ENCODE measurements around the gene RAPGEF5.

Gene RAPGEF5

GRCh38 chr7:22346383-22347107, 10.4 kb downstream of the RAPGEF5 start:
- no peak for DNase-seq

DNA sequence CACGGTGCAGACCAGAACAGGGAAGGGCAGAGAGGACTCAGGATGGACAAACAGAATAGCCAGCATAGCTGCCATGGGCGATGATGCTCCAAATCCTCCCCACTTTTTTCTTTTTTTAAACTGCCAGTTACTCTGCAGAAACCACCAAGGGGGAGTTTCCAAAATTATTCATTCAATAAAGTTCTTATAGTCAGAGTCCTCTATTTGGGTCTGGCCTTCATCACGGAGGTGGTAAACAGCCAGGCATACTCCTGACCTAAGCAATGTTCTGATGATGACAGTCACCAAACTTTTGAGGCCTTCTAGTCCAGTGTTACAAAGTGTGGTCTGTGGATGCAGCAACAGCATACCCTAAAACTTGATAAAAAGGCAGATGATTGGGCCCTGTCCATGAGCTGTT, 12.3 kb downstream of the RAPGEF5 start:
- DNase-seq: no peak

DNA sequence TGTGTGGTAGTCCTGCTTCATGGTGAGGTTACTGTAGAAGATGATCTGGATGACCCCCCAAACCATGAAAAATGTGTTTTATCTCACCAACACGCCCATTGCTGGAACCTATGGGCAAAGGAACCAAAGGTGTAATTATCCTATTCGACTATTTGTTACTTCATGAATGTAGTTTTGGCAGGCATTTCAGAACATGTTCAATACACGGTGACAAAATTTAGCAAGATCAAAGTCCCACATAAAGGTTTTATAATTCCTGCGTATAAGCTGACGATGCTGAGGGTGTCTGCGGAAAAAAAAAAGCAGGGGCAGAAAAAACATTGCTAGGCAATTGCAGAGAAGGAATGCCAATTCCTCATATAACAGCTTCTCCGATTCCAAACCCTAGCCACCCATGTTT, 13.3 kb downstream of the RAPGEF5 start:
- DNase-seq: no peak

GRCh38 chr7:22343071-22343470, 13.9 kb downstream of the RAPGEF5 start:
- no peak for DNase-seq

- peak in 1 of 2 experiments; percentile 1 for DNase-seq
Measured at GRCh38 chr7:22339725-22340390, 17.1 kb downstream of the RAPGEF5 start.

GRCh38 chr7:22338877-22339276, 18.1 kb downstream of the RAPGEF5 start:
- no peak for DNase-seq

GRCh38 chr7:22338411-22338810, 18.5 kb downstream of the RAPGEF5 start:
- DNase-seq: no peak

DNA sequence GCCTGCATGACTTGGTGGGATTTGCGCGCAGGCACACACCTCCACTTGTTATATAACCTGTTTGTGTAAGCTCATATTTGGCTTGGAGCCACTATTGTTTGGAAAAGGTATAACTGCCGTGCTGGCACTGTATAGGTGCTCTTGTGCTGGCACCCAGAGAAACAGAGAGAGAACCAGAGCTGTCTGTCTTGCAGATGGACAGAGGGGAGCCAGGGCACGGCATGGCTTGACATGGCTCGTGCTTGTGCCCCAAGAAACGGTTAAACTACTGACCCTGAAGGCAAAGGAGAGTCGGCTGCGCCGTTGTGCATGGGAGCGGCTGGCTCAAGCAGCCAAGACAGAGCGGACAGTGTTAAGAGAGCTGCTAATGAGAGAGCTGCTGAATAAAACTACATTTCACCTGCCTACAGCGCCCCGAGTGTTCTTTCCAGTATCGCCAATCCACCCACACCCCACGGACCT, 23.2 kb downstream of the RAPGEF5 start:
- DNase-seq: no peak

DNA sequence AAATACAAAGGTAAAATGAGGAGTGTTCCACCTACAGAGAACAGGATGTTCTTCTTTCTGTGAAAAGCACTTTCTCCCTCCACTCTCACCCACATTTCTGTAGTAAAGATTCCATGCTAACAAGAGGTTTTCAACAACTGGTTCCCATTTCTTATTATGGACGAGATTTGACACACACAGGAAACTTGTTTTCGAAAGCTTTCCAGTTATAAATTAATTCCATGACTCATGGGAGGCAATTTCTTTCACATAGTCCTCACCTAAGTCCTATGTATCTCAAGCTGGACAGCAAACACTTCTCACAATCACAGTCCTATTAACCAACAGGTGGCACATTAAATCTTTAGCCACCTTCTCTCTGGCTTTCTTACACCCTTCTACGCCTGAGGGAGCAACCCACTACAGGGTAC, 24.5 kb downstream of the RAPGEF5 start:
- no peak for DNase-seq

DNA sequence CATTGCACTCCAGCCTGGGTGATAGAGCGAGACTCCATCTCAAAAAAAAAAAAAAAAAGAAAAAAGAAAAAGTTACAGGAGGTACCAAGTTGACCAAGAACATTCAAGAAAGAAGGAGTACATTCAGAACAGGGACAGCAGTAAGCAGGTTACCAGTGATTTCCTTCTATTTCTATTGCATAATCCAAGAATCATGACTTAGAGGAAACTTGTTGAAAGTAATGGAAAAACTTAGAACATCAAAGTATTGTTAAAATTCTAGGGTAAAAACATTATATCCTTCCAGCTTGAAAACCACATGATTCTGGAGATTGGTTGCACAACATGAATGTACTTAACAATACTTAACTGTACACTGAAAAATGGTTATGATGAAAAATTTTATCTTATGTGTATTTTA, 25.2 kb downstream of the RAPGEF5 start:
- no peak for DNase-seq

GRCh38 chr7:22330903-22331302, 26.1 kb downstream of the RAPGEF5 start:
- DNase-seq: no peak

DNA sequence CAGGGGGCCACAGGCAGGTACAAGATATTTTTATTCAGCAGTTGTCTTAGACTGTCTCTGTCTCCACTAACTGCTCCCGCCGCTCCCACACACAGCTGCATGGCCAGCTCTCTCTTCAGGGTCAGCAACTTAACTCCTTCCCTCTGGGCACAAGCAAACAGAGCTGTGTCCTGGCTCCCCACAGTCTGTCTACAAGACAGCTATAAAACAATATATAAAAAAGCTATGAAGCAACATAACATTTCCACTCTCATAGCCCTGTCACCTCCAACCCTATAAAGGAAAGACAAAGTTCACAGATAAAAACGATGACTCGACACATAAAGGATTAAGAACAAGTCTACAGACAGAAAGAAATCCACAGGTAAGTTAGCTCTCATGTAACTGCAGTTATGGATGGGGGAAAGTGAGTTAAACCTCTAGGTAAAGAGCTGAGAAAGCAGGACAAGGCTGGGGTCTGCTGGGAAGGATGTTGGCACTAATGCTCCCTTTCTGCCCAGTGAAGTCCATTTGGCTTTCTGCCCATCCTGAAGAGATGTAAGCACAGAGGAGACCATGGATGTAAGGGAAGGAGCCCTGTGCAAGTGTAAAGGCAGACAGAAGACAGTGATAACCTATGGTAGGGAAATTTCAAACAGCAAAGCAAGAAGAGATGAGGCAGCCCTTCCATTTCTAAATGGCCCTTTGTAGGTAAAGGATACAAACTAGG, 27.0 kb downstream of the RAPGEF5 start:
- DNase-seq: no peak

DNA sequence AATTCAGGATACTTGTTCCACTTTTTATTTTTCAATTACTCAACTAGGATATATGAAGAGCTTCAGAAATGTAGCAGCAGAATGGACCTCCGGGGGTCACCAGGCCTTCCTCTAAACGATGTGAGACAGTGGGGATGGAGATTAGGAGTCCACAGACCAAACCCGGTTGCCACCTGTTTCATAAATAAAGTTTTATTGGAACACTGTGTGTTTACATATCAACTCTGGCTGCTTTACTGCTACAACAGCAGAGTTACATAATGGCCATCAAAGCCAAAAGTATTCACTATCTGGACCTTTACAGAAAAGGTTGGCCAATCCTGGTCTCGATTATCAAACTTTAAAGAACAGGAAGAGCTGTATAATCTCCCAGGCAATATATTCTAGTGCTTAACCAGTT, 30.8 kb downstream of the RAPGEF5 start:
- DNase-seq: no peak

- no peak for DNase-seq
Measured at GRCh38 chr7:22325671-22326070, 31.3 kb downstream of the RAPGEF5 start.

- no peak for DNase-seq
Measured at GRCh38 chr7:22323714-22324113, 33.2 kb downstream of the RAPGEF5 start.

- no peak for DNase-seq
Measured at GRCh38 chr7:22320416-22320815, 36.5 kb downstream of the RAPGEF5 start.

GRCh38 chr7:22319424-22320403, 37.2 kb downstream of the RAPGEF5 start:
- no peak for DNase-seq

DNA sequence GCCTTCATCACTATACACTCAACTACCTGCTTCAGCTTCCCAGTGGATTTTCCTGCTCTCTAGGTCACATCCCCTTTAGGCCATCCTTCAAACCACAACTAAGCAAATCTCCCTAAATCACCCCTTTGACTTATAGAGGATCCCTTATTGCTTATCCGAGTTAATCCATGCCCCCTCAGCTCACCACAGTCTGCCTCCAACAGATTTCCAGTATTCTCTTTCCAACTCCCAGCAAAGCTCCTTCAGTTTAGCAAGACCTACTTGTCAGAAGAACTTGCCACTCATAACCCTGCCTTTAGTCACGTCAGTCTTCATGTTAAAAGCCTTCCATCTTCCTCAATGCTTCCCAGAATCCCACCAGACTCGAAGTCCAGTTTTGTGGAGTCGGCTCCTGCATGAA, 38.6 kb downstream of the RAPGEF5 start:
- DNase-seq: no peak

GRCh38 chr7:22317632-22318031, 39.3 kb downstream of the RAPGEF5 start:
- DNase-seq: no peak

DNA sequence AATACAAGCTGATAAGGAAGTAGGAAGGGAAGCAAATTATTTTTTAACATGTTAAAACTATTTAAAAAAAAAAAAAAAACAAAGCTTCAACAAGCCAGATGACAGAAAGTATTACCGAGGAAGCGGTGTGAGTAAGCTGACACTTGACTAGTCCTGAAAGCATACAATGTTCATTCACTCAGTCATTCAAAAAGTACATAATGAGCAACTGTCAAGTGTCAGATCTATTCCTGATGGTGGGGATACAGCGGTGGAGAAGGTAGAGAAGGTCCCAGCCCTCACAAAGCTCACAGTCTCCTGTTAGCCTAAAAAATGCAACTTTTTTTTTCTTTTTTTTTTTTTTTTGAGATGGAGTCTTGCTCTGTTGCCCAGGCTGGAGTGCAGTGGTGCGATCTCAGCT, 40.0 kb downstream of the RAPGEF5 start:
- DNase-seq: no peak

- DNase-seq: no peak
Measured at GRCh38 chr7:22307816-22308215, 49.1 kb downstream of the RAPGEF5 start.

- no peak for DNase-seq
Measured at GRCh38 chr7:22305706-22306105, 51.2 kb downstream of the RAPGEF5 start.

DNA sequence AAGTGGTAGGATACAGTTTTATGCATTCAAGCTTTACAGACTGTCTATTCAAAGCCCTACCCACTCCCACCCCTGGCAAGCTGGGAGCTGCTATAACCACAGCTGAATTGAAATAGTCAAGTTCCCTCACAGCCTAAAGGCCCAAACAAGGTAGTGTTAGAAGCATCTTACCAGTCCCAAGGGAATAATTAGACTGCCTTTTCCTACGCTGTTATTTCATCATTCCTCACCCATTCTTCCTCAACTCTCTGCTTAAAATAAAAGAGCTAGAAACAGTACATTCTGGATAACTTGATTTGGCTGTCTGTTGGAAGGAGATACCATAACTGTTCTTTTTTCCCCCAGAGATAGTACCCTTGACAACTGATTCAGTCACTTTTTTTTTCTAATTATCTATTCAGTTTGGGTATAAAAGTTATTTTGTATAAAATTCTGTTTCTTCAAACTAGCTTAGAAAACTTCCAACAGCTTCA, 54.0 kb downstream of the RAPGEF5 start:
- no peak for DNase-seq
